ENCODE data around the gene OR52J3.
A peak's percentile ranks its signal among the peaks of the same experiment; 100 is the strongest.
"Not testable (repeated sequence)": the region's sequence is repeated elsewhere in the genome, so short reads cannot be mapped to it uniquely, and the experiment has no call there.

OR52J3 gene

DNA sequence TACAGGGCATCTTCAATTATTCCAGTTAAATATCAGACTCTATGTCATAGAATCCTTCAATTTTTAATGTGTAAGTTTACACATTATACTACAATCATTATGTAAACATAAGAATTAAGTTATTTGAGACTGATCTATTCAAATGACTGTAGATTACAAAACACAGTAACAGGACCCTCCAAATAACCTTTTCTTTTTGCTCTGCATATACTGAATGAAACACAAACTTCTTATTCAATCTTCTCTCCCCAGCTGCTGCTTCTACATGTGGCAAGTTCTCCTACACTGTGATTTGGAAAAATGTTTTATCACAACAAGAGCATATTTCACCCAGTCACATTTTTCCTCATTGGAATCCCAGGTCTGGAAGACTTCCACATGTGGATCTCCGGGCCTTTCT is at the start of gene OR52J3:
OR52J3 (plus strand) TSS at position 301 of the 400 bp plus-strand sequence; CDS start at position 301, 0 bp downstream.
- DNase-seq (ENCODE audit: low spot score): no peak

DNA sequence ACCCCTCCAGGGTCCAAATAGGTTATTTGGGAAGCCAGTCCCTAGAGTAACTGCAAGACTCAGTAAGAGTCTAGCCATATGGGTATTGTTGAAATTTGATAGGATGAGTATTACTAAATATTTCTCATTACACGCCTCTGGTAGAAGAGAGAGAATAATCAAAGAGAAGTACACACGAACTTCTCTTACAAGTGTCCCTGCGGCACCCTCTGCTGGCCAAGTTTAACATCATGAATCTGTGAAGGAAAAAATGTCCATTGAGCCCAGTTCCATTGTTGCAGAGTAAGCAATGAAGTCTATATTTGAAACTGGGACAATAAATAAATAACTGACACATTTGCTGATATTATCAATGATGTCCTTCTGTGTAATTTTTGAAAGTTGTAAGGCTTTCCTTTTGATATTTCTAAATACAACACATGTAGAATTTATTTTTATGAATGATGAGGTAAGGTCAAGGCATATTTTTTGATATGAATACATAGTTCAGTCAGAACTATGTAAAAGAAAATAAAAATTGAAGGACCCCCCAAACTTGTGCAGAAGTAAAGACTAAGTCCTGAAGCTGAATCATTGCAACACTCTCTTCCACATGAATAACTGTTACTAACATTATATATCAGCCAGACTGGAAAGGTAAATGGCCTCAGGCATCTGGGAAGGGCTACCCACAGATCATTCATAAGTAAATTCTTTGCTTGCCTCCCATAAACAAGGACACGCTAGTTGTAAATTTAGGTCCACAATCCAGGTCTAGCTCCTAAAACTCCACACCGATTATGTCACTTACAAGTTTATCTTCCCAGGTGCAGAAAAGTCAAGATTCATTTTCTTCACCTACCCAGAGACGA is 41.7 kb upstream of the OR52J3 start:
- DNase-seq (ENCODE audit: low spot score): peak; percentile 2

DNA sequence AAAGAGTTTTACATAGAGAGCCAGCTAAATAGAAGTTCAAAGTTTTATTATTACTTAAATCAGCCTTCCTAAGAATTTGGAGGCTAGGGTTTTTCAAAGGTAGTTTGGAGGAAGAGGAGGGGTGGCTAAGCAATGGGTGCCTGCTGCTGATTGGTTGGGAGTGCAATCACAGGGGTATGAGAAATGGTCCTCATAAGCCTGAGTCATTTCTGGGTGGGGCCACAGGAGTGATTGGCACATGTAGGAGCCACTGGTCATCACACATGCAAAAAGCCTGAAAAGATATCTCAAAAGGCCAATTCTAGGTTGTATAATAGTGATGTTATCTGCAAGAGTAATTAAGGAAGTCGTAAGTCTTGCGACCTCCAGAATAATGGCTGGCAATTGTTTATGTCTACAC is 38.8 kb upstream of the OR52J3 start:
- no peak for DNase-seq (ENCODE audit: low spot score)

DNA sequence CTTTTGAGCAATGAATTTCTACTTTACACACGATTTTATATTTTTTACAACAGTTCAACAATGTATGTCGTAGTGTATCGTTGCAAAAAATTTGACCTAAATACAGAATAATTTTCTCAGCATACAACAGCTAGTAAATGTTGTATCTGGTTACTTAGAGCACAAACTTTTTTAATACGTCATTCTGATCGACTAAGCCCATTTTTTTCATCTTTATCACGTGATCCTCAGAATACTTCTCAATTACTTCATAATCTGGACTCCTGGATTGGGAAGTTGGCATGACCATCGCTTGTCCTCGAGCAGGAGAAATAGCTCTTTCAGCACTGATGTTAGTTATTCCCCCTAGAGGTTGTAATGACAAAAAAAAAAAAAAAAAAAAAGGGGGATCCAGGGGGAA is 35.1 kb upstream of the OR52J3 start:
- no peak for DNase-seq (ENCODE audit: low spot score)

DNA sequence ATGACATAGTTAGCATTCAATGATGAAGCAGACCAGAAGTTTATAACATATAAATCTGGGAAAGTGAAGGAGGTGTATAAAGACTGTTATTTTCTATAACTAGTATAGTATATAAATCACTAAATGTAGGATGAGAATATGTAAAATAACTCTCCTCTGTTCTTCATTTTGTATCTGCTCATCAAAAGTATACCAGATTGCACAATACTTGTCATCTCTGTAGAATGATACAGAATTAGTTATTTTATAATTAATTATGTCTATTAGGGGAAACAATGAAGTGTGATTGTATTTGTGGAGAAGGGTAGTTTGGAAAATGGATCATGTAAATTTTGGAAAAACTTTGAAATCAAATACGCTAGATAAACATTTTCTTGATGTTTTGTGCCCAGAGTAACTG is 33.3 kb upstream of the OR52J3 start:
- DNase-seq (ENCODE audit: low spot score): no peak

DNA sequence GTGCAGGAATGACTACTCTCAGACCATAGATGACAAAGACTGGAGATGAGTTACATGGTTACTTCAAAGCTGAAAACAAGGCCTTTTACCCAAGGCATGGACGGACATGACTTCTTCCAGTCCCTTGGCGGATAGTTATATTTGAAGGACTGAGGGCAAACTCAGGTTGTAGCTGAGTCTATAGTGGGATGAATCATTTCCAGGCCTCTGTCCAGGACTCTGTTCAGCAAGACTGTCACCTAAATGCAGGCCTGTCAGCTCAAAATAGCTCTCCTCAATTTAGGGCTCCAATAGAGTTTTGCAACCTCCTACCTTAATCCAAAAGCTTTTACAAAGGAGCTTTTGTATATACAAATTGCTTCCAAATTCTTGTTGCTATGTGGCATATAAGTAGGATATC is 24.3 kb upstream of the OR52J3 start:
- DNase-seq (ENCODE audit: low spot score): no peak

DNA sequence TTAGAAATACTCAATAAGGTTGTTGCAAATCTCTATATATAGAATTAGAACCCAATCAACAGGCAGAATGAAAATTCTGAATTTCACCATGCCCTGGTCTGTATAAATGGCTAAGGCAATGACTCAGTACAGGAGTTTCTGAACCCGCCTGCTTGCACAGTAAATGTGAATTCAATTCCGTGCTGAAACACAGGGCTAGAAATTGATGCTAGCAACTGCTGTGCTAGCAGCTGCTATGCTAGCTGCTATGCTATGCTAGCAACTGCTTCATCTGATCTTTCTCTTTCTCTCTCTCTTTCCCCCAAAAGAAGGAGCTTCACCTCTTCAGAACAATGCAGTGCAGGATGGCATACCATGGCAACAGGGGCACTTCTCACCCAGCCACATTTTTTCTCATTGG is 9.7 kb upstream of the OR52J3 start:
- no peak for DNase-seq (ENCODE audit: low spot score)

DNA sequence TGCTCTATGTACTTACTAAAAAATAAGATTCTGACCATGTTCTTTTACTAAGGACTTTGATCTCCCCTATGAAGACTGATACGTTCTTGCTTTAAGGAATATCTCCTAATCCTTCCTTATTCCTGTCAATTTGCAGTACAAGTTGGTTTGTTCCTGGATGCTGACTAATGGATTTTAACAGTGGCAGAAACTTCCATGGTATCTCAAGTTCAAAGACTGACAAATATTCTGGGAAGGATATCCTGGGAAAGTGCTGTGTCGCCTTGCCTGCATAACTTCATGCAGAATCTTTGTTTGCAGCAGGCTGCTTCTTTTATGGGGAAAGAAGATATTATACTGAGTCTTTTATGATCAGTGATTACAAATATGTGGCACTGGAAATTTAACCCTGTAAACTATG is 8.4 kb upstream of the OR52J3 start:
- no peak for DNase-seq (ENCODE audit: low spot score)

DNA sequence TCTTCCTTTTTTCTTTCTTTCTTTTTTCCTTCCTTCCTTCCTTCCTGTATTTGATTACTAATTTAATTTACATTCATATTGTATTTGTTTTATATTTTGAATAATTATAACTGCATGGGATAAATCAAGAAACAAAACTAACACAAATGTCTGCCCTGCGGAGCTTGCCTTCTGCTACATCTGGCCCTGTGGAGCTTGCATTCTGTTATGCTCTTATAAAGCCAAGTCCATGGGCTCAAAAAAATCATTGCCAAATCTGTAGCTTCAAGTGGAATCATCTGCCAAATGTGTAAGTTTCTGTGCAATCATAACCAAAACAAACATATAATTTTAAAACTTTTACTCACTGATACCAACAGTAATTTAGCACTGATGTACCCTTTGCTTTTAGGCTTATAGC is 8.0 kb upstream of the OR52J3 start:
- DNase-seq (ENCODE audit: low spot score): no peak

DNA sequence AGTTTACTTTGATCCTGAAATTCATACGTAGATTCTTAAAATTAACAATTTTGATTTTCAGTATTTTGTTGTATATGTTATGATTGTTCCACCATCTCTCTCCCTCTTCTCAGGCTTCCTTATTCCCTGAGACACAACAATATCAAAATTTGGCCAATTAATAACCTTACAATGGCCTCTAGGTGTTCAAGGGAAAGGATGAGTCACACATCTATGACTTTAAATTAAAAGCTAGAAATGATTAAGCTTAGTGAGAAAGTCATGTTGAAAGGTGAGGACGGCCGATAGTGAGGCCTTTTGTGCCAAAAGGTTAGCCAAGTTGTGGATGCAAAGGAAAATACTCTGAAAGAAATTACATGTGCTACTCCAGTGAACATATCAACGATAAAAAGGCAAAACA is 5.5 kb upstream of the OR52J3 start:
- no peak for DNase-seq (ENCODE audit: low spot score)

DNA sequence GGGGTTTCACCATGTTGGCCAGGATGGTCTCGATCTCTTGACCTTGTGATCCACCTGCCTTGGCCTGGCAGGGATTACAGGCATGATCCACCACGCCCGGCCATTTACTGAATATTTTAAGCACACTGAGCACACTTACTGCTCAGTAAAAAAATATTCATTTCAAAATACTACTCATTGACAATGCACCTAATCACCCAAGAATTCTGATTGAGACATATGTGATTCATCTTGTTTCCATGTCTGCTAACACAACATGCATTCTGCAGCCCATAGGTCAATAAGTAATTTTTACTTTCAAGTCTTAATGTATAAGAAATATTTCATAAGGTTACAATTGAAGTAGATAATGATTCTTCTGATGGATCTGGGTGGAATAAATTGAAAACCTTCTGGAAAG is 4.2 kb upstream of the OR52J3 start:
- no peak for DNase-seq (ENCODE audit: low spot score)

DNA sequence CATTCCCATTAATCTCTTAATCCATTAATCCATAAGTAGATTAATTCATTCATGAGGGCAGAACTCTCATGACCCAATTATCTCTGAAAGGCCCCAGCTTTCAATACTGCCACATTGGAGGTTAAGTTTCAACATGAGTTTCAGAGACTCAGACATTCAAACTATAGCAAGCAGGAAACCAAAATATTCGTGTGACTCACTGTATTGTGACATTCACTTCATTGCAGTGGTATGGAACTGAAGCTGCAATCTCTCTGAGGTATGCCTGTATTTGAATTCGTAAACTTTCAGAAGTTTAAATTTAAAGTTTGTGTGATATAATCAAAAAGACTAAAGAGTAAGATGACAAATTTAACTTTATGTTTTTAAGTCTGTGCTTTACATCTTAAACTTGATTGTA is 2.9 kb upstream of the OR52J3 start:
- DNase-seq (ENCODE audit: low spot score): no peak

DNA sequence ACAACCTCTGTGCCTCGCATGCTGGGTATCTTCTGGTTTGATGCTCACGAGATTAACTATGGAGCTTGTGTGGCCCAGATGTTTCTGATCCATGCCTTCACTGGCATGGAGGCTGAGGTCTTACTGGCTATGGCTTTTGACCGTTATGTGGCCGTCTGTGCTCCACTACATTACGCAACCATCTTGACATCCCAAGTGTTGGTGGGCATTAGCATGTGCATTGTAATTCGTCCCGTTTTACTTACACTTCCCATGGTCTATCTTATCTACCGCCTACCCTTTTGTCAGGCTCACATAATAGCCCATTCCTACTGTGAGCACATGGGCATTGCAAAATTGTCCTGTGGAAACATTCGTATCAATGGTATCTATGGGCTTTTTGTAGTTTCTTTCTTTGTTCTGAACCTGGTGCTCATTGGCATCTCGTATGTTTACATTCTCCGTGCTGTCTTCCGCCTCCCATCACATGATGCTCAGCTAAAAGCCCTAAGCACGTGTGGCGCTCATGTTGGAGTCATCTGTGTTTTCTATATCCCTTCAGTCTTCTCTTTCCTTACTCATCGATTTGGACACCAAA is 516 bp downstream of the OR52J3 start:
- no peak for DNase-seq (ENCODE audit: low spot score)

DNA sequence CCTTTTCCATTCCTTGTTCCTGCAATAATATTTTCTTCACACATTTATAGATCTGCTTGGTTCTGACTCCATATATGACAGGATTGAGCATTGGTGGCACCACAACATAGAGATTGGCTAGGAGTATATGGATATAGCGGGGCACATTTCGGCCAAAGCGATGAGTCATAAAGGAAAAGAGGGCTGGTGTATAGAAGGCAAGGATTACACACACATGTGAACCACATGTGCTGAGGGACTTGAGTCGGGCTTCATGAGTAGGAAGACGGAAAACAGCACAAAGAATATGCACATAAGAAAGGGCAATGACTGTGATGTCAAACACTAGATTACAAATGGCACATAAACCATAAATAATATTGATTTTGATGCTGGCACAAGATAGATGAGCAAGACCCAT is 12.4 kb downstream of the OR52J3 start:
- not testable (repeated sequence) for DNase-seq (ENCODE audit: low spot score)

DNA sequence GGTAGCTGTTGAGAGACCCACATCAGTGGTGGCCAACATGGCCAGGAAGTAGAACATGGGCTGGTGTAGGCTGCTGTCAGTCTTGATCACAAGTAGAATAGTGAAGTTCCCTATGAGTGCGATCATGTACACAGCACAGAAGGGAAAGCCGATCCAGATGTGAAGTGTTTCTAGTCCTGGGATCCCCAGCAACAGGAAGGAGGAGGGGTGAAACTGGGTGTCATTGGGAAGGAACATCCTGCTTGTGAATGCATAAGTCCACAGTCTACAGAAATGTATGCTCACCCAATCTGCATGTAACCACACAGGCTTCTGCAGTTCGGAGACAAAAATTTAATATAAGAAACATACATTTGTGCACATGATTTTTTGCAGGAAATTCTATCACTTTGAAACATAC is 13.1 kb downstream of the OR52J3 start, which contains the start of gene OR52E2:
OR52E2 (minus strand) TSS at position 237 of the 400 bp plus-strand sequence; CDS start at position 237, 0 bp downstream.
- DNase-seq (ENCODE audit: low spot score): no peak

DNA sequence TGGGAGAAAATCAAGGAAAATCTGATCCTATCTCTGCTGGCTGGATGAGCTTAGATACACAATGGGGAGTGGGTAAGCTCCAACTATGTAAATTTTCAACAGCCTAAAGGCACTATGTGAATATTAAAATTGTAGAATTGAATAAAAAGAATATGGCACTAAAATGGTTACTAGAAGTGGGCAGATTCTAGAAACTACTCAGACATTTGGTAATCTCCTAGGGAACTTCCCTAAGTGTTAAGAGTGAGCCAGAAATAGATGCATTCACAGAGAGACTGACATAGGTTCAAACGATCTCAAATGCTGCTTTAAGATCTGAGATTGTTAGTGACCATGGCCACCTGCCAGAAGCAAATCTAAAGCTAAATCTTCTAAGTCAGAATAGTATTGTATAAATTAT is 18.7 kb downstream of the OR52J3 start:
- DNase-seq (ENCODE audit: low spot score): no peak

DNA sequence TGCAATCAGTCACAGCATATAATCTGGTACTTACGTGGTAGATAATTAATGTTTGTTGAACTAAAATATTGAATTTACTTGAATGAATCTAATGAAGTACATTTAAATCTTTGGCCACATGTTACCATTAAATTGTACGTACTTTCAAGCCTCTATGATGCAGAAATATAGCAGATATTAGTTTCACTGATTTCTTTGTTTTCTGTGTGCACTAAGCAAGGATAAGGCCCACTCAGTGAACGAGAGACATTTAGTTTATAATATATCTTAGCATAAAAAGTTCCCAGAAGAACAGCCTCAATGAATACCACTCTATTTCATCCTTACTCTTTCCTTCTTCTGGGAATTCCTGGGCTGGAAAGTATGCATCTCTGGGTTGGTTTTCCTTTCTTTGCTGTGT is 22.9 kb downstream of the OR52J3 start, which contains the start of gene OR52E1:
OR52E1 (plus strand) TSS at position 301 of the 400 bp plus-strand sequence.
- no peak for DNase-seq (ENCODE audit: low spot score)

DNA sequence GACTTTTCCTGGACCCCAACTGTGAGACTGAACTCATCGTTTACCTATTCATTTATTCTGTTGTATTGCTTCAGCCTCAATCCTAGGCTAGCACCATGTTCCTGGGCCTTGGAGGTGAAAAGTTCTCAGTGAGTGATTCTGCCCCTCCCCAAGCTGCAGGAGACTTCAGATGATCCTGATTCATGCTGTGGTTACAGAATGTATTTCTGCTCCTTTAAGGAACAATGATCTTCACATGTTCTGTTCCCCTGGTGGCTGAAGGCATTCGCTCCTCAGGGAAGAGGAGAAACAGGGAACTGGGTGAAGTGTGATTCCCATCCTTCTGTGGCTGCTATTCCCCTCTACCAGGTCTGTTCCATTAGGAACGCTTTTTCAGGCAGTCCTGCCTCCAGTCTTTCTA is 25.5 kb downstream of the OR52J3 start:
- no peak for DNase-seq (ENCODE audit: low spot score)

DNA sequence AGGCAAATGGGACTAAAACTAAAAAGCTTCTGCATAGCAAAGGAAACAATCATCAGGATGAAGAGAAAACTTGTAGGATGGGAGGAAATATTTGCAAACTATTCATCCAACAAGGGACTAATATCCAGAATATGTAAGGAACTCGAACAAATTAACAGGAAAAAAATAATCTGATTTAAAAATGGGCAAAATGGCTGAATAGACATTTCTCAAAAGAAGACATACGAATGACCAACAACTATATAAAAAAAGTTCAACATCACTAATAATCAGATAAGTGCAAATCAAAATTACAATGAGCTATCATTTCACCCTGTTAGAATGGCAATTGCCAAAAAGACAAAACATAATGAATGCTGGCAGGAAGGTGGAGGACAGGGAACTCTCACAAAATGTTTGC is 35.1 kb downstream of the OR52J3 start:
- DNase-seq (ENCODE audit: low spot score): no peak

DNA sequence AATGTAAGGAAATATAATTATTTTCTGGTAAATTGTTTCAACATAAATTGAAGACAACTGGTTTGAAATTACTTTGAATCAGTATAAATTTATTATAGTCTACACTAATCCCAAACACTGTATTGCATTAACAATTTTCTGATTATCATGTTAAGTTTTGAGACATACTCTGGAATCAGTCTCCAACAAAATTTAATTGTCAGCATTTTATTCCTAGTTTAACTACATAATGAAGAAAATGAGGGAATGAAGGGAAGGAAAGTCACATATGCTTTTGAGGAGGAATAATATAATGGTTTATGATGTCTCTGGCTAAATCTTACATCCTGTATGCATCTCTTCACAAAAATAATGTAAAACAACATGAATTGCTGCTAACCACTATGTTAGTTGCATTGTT is 37.3 kb downstream of the OR52J3 start:
- no peak for DNase-seq (ENCODE audit: low spot score)

DNA sequence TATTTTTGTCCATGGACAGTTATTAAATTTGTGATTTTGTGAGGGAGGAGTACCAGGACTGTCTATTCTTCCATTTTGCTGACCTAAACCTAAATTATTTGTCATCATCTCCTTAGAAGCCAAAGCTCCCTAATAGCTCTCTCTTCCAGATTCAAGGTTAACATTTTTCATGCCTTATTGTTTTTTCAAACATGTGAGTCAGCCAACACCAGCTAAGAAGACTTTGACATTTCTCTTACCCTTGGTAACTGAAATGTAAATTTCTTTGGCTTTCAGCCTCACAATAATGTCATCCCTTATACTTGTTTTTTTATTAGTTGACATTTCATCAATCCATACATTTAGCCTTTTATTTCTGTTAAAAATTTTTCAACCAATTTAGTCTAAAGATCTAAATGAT is 42.2 kb downstream of the OR52J3 start:
- no peak for DNase-seq (ENCODE audit: low spot score)

DNA sequence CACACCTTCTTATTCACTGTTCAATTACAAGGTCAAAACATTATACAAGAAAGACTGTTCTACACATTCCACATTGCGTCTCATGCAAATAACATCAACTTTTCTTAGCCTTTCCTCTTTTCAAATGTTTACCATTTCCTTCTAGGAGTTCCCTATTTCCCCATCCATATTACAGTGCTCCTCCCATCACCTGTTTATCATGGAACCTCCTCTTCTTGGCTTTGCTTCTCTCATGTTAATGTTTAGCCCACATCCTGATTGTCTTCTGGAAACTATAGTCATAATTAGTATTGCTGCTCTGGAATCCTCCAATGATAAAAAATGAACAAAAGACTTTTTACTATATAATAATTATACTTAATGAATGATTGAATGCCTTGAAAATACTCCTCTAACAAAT is 44.3 kb downstream of the OR52J3 start:
- DNase-seq (ENCODE audit: low spot score): no peak

DNA sequence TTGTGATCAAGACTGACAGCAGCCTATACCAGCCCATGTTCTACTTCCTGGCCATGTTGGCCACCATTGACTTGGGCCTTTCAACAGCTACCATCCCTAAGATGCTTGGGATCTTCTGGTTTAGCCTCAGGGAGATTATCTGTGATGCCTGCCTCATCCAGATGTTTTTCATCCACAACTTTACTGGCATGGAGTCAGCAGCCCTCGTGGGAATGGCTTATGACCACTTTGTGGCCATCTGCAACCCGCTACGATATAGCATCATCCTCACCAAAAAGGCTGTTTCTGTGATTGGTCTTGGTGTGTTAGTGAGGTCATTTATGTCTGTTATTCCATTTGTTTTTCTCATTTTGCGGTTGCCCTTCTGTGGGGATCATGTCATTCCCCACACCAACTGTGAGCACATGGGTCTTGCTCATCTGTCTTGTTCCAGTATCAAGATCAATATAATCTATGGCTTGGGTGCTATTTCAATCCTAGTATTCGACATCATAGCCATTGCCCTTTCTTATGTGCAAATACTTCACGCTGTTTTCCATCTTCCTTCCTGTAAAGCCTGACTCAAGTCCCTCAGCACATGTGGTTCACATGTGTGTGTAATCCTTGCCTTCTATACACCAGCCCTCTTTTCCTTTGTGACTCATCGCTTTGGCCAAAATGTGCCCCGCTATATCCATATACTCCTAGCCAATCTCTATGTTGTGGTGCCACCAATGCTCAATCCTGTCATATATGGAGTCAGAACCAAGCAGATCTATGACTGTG is 46.7 kb downstream of the OR52J3 start:
- DNase-seq (ENCODE audit: low spot score): no peak

Data from CD4-positive, alpha-beta T cell treated with Interleukin-2 at 100 ng/mL for 4 hours (primary cell).